Neural progenitor cell (in vitro differentiated cells): Measurements from ENCODE around the gene TRAK1.

Experiments
- EZH2 ChIP-seq: fragments of 200-600 bp; sonication (generic); IDR thresholded peaks from 2 replicates; pipeline ENCODE4 v1.6.1; 2017; ENCODE audit warnings: antibody characterized with exemption, mild to moderate bottlenecking, moderate library complexity
- TF ChIP-seq, protein P1 (sequence below): fragments of 200-600 bp; sonication (generic); IDR thresholded peaks from 2 replicates; pipeline ENCODE4 v1.5.1; 2017; ENCODE audit warnings: antibody characterized with exemption, mild to moderate bottlenecking

DNA sequence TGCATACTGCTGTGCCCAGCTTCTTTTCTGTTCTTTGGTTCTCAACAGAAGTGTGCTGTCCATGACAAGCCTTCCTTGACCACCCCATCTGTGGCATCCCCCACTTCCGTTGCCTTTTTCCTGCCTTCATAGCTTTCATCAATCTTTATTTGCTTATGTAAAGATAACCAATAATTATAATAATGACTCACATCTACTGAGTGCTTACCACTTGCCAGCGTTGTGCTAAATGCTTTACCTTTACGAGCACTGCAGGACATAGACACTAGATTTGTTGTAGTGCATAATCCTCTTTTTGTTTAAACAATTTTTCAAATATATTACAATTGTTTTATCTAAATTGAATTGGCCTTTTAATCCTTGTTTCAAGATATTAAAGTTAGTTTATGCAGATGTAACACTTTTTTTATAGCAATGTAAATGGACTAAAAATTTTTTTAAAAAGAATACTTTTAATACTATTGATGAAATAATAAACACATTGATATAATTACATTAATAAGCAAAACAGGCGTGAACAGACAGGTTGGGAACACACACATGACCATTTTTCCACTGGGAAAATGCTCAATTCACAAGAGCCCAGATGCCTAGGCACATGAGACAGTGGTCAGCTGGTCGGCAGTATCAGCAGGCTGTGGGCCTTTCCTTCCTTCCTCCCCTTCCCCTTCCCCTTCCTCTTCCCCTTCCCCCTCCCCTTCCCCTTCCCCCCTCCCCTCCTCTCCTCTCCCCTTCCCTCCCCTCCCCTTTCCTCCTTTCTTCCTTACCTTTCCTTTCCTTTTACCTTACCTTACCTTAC lies 42.5 kb downstream of the TRAK1 start:
- TF ChIP-seq, protein P1, sequence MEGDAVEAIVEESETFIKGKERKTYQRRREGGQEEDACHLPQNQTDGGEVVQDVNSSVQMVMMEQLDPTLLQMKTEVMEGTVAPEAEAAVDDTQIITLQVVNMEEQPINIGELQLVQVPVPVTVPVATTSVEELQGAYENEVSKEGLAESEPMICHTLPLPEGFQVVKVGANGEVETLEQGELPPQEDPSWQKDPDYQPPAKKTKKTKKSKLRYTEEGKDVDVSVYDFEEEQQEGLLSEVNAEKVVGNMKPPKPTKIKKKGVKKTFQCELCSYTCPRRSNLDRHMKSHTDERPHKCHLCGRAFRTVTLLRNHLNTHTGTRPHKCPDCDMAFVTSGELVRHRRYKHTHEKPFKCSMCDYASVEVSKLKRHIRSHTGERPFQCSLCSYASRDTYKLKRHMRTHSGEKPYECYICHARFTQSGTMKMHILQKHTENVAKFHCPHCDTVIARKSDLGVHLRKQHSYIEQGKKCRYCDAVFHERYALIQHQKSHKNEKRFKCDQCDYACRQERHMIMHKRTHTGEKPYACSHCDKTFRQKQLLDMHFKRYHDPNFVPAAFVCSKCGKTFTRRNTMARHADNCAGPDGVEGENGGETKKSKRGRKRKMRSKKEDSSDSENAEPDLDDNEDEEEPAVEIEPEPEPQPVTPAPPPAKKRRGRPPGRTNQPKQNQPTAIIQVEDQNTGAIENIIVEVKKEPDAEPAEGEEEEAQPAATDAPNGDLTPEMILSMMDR: no peak
- TF ChIP-seq EZH2: no peak
